HG03139 (cell line): ENCODE data around the gene COL4A3.

ENCODE experiments used
- ATAC-seq: cut with Tn5 transposase; IDR thresholded peaks from one replicate; pipeline ENCODE4 v1.9.1; 2021; ENCODE audit not compliant: unreplicated experiment

The COL4A3 gene

GRCh38 chr2:227163998-227164762 lies at the start of gene COL4A3, which contains the start of gene COL4A4:
COL4A3 (plus strand) TSS chr2:227164624; CDS start chr2:227164727, 103 bp downstream.
COL4A4 (minus strand) TSS chr2:227164205; CDS start chr2:227147483, 16,722 bp downstream.
- ATAC-seq, result peak; percentile 41

- no peak for ATAC-seq
Measured at GRCh38 chr2:227115761-227116160, 48.7 kb upstream of the COL4A3 start.

GRCh38 chr2:227117027-227117426 lies 47.4 kb upstream of the COL4A3 start:
- ATAC-seq, result no peak

- no peak for ATAC-seq
Measured at GRCh38 chr2:227117852-227118251, 46.6 kb upstream of the COL4A3 start.

GRCh38 chr2:227118353-227118752 lies 46.1 kb upstream of the COL4A3 start:
- no peak for ATAC-seq

- no peak for ATAC-seq
Measured at GRCh38 chr2:227123697-227124096, 40.7 kb upstream of the COL4A3 start.

- ATAC-seq, result no peak
Measured at GRCh38 chr2:227124811-227125210, 39.6 kb upstream of the COL4A3 start.

- no peak for ATAC-seq
Measured at GRCh38 chr2:227125506-227125905, 38.9 kb upstream of the COL4A3 start.

- no peak for ATAC-seq
Measured at GRCh38 chr2:227127201-227127600, 37.2 kb upstream of the COL4A3 start.

- no peak for ATAC-seq
Measured at GRCh38 chr2:227130636-227131035, 33.8 kb upstream of the COL4A3 start.

- no peak for ATAC-seq
Measured at GRCh38 chr2:227132986-227133385, 31.4 kb upstream of the COL4A3 start.

GRCh38 chr2:227134591-227134990 lies 29.8 kb upstream of the COL4A3 start:
- ATAC-seq, result no peak

GRCh38 chr2:227141301-227141700 lies 23.1 kb upstream of the COL4A3 start:
- no peak for ATAC-seq

- ATAC-seq, result no peak
Measured at GRCh38 chr2:227143895-227144294, 20.5 kb upstream of the COL4A3 start.

- ATAC-seq, result no peak
Measured at GRCh38 chr2:227146456-227146855, 18.0 kb upstream of the COL4A3 start.

GRCh38 chr2:227147023-227147422 lies 17.4 kb upstream of the COL4A3 start:
- ATAC-seq, result no peak

- no peak for ATAC-seq
Measured at GRCh38 chr2:227148106-227148505, 16.3 kb upstream of the COL4A3 start.

GRCh38 chr2:227150222-227150936 lies 14.0 kb upstream of the COL4A3 start:
- ATAC-seq, result no peak

GRCh38 chr2:227152093-227152766 lies 12.2 kb upstream of the COL4A3 start:
- no peak for ATAC-seq

GRCh38 chr2:227153307-227153706 lies 11.1 kb upstream of the COL4A3 start:
- no peak for ATAC-seq

GRCh38 chr2:227153758-227154486 lies 10.5 kb upstream of the COL4A3 start:
- no peak for ATAC-seq
